Measurements from ENCODE around the gene C19orf47.
A peak's percentile ranks its signal among the peaks of the same experiment; 100 is the strongest.

The C19orf47 gene

DNA sequence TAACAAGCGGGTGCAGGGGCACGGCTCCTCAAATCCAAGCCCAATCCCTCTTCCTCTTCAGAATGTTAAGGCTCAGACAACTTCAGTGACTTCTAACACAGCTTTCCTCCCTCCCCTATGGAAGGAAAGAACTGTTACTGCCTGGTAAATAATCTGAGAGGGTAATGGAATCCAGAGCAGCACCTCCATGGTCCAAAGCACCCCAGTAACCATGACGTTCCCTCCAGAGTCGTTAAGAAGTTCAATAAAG lies 64.0 kb downstream of the C19orf47 start:
- H3K4me3 ChIP-seq (ENCODE audit: control insufficient read depth, low read depth, low read length), result peak overlapping the region; percentile 88
- no peak for DNase-seq (ENCODE audit: low read depth)
- TF ChIP-seq, protein P1, sequence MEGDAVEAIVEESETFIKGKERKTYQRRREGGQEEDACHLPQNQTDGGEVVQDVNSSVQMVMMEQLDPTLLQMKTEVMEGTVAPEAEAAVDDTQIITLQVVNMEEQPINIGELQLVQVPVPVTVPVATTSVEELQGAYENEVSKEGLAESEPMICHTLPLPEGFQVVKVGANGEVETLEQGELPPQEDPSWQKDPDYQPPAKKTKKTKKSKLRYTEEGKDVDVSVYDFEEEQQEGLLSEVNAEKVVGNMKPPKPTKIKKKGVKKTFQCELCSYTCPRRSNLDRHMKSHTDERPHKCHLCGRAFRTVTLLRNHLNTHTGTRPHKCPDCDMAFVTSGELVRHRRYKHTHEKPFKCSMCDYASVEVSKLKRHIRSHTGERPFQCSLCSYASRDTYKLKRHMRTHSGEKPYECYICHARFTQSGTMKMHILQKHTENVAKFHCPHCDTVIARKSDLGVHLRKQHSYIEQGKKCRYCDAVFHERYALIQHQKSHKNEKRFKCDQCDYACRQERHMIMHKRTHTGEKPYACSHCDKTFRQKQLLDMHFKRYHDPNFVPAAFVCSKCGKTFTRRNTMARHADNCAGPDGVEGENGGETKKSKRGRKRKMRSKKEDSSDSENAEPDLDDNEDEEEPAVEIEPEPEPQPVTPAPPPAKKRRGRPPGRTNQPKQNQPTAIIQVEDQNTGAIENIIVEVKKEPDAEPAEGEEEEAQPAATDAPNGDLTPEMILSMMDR (conservative IDR thresholded peaks at IDR 0.05; ENCODE audit: control insufficient read depth, insufficient read depth, low read depth, low read length), result no peak

DNA sequence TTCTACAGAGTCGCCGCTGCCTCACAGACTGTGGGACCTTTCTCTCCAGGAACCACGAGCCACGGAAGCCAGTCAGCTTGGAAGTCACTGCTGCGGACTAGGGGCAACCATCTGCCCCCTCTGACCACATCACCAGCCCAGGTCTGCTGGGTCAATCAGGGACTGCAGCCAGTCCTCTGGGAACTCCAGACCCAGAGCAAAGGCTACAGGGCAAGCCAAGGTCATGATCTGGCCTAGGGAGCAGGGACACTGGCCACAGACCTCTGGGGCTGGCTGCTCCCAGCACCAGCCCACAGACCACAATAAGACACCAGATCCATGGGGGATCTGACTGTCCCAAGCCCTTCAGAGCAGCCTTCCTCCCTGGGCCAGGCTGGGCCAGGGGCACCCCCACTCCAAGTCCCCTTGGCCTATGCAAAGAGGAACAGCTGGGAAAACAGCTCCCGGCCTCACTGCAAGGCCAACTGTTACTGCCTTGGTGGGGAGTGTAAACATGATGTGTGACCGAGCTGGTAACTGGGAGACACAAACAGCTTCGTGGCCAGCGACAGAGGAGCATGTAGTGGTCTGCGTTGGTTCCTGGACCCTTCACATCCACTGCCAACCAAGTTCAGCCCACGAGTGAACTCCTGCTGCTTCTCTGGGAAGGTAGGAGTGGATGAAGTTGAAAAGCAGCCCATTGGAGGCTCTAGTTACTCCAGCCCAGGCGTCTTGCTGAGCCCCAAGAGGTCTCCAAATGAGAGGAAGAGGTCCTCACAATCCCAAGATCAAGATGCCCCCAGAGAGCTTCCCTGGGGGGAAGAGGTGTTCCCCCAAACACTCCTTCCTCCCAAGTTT lies 64.6 kb downstream of the C19orf47 start:
- no peak for DNase-seq (ENCODE audit: low read depth)
- TF ChIP-seq, protein P1 (conservative IDR thresholded peaks at IDR 0.05; ENCODE audit: control insufficient read depth, insufficient read depth, low read depth, low read length), result no peak

DNA sequence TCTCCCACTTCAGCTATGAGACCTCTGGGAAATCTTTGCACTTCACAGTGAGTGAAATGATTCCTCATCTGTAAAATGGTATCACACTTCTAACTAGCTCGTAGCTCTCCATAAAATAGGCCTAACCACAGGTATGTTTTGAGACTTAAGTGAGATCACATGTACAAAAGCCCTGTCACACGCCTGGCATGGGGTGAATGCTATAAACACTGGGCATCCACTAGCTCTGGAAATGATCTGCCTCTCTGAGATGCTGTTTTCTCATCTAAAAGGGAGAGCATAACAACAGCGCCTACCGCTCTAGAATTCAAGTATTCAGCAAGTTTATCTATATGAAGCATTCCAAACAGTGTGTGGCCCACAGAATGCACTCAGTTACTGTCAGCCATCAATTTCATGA lies 65.3 kb downstream of the C19orf47 start:
- TF ChIP-seq, protein P1 (conservative IDR thresholded peaks at IDR 0.05; ENCODE audit: control insufficient read depth, insufficient read depth, low read depth, low read length), result no peak
- H3K4me3 ChIP-seq (ENCODE audit: control insufficient read depth, low read depth, low read length), result no peak overlapping the region
- DNase-seq (ENCODE audit: low read depth), result peak; percentile 20

More for the DNA sequence above, 64.6 kb downstream of the C19orf47 start:
- peak overlapping the region; percentile 88 for H3K4me3 ChIP-seq (ENCODE audit: control insufficient read depth, low read depth, low read length)

DNA sequence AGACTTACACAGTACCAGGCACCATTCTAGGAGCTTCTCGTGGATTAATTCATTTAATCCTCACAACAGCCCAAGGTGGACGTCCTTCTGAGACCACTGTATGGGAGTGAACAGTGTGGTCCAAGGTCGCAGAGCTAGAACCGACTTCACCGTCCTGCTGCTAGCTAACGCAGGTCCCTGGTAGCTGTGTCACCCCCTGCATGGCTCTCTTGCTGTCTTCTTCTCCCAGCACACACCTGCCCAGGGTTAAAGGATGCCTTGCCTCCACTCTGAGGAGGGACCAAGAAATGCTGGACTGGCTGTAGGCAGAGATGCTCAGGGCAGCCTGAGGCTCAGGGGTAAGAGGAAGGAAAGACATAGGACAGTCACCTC lies 66.0 kb downstream of the C19orf47 start:
- H3K4me3 ChIP-seq (ENCODE audit: control insufficient read depth, low read depth, low read length), result no peak overlapping the region
- no peak for DNase-seq (ENCODE audit: low read depth)
- TF ChIP-seq, protein P1 (conservative IDR thresholded peaks at IDR 0.05; ENCODE audit: control insufficient read depth, insufficient read depth, low read depth, low read length), result no peak

DNA sequence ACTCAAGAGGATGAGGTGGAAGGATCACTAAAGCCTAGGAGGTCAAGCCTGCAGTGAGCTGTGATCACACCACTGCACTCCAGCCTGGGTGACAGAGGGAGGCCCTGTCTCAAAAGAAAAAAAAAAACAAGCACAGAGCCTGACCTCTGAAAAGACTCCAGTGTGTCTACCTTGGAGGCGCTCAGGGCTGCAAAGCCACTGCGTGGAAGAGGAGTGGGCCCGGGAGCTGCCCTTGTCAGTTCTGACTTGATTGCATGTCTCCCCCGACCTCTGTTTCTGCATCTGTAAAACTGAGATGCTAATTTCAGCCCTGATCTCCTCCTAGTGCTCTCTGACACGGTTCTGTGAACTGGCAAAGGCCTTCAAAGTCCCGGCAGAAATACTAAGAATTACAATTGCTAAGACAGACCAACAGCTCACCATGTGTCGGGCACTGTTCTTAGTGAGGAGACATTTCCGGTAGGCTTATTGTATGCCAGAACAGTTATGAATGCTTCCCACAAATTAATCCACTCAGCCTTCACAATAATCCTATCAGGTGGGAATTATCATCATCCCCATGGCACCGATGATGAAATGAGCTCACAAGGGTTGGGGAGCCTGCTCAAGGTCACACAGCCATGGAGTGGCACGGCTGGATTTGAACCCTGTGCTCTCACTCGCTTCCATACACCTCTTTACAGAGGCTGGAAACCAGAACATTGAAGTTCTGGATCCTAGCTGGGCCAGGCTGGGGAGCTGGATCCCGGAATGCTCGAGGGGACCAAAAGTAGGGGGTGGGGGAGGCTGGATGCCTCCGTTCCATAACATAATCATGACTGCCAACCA lies 66.6 kb downstream of the C19orf47 start:
- DNase-seq (ENCODE audit: low read depth), result peak; percentile 22
- TF ChIP-seq, protein P1 (conservative IDR thresholded peaks at IDR 0.05; ENCODE audit: control insufficient read depth, insufficient read depth, low read depth, low read length), result no peak
- no peak overlapping the region for H3K4me3 ChIP-seq (ENCODE audit: control insufficient read depth, low read depth, low read length)

DNA sequence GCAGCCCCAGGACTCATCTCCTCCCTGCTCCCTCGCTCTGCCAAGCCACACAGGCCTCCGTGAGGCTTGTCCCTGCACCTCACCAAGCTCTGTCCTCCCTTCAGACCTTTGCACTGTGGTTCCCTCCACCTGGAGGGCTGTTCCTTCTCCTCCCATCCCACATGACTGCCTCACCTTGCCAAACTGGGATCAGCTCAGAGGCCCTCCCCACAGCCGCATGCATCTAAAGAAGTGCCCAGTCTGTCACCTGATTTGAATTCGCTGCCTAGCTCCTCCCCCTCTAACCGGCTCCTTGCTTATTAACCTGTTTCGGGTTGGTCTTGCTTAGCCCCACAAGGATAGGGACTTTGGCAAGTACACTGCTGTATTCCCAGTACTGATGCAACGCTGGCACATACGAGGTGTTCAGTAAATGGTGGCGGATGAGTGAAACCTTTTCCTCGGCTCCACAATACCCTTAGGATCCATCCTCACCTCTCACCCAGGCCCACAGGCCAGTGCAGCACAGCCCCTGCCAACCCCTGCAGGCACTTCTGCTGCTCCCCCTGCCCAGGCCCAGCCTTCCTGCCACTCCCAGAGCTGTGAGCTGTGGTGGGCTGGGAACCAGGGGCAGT lies 67.5 kb downstream of the C19orf47 start:
- TF ChIP-seq, protein P1 (conservative IDR thresholded peaks at IDR 0.05; ENCODE audit: control insufficient read depth, insufficient read depth, low read depth, low read length), result no peak
- DNase-seq (ENCODE audit: low read depth), result no peak

More for the DNA sequence above, 67.5 kb downstream of the C19orf47 start:
- no peak overlapping the region for H3K4me3 ChIP-seq (ENCODE audit: control insufficient read depth, low read depth, low read length)

Data from fibroblast of mammary gland (primary cell).